Calu3 (cell line): Measurements from ENCODE around the gene NCKAP5. TPM values are rescaled to one million over a fixed set of nuclear protein-coding genes. Genes with fewer than 3 reads are reported as not detected.

Experiments used
- BruUV-seq: library from RNA; stranded (reverse); fragments of 400-500 nt; replicated peaks from 2 replicates; lab custom pipeline; 2021; lab: Mats Ljungman, UMichigan
- CTCF ChIA-PET: fragments of 300-600 bp; sonication (Branson Sonifier 250); formaldehyde crosslinking; loops from one replicate; lab custom pipeline; 2022; ENCODE audit warnings: antibody characterized with exemption; lab: Charles Lee
- DNase-seq: peaks from one replicate; pipeline ENCODE4 v3.0.0; 2022
- H3K27ac Mint-ChIP-seq: one replicate; pipeline ENCODE4 v1.8.0; 2022; ENCODE audit warnings: mixed read lengths; ENCODE audit not compliant: unreplicated experiment
- H3K27me3 Mint-ChIP-seq: one replicate; pipeline ENCODE4 v1.8.0; 2022; ENCODE audit warnings: mixed read lengths; ENCODE audit not compliant: unreplicated experiment
- H3K36me3 Mint-ChIP-seq: one replicate; pipeline ENCODE4 v1.8.0; 2022; ENCODE audit warnings: mild to moderate bottlenecking, moderate library complexity, mixed read lengths; ENCODE audit not compliant: insufficient read depth, unreplicated experiment
- H3K4me1 Mint-ChIP-seq: one replicate; pipeline ENCODE4 v1.8.0; 2022; ENCODE audit warnings: mild to moderate bottlenecking, low read depth, mixed read lengths; ENCODE audit not compliant: unreplicated experiment
- H3K4me3 Mint-ChIP-seq: one replicate; pipeline ENCODE4 v1.8.0; 2022; ENCODE audit warnings: mild to moderate bottlenecking, low read depth, moderate library complexity, mixed read lengths; ENCODE audit not compliant: unreplicated experiment
- H3K9me3 Mint-ChIP-seq: one replicate; pipeline ENCODE4 v1.8.0; 2022; ENCODE audit warnings: low read depth, mixed read lengths; ENCODE audit not compliant: unreplicated experiment
- intact Hi-C: fragments of 100-400 bp; cut with micrococcal nuclease; formaldehyde crosslinking; loops from one replicate; pipeline ENCODE4 v1.10.0; 2022; ENCODE audit not compliant: unreplicated experiment
- total RNA-seq: library from RNA; stranded (reverse); gene quantifications from 2 replicates; pipeline ENCODE4 v1.2.3, GENCODE V29; 2022
- TF ChIP-seq, protein P1 (sequence below): fragments of 200-600 bp; IDR thresholded peaks from one replicate; pipeline ENCODE4 v1.8.0; 2022; ENCODE audit warnings: antibody characterized with exemption; ENCODE audit not compliant: unreplicated experiment

NCKAP5 gene
- total RNA-seq, 1 experiment from 2014 or later = 2.2 TPM

DNA sequence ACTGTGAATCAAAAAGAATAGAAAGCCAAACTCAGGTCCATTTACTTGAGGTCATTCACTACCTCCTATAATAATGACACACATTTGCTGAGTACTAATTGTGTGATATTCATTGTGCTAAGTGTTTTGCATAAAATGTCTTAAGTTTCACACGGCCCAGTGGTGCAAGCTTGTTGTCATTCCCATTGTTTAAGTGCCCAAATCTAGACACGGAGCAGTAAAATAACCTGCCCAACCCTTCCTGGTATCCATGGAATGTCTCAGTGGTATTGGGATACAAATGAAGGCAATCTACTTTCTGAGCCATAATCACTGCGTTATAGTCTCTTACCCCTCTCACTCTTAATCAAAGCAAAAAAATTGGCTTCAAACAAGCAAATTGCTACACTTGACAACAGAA, 233.3 kb downstream of the NCKAP5 start:
- BruUV-seq = no TSS peak
- Mint-ChIP-seq H3K4me1 (peaks cover 10% of the 10 kb centered on the region), H3K4me3 (no peak overlapping the region), H3K27ac (no peak overlapping the region), H3K9me3 (no peaks in the 10 kb centered on the region), H3K27me3 (no peaks in the 10 kb centered on the region), H3K36me3 (no peaks in the 10 kb centered on the region)
- no peak for DNase-seq
- TF ChIP-seq, protein P1, sequence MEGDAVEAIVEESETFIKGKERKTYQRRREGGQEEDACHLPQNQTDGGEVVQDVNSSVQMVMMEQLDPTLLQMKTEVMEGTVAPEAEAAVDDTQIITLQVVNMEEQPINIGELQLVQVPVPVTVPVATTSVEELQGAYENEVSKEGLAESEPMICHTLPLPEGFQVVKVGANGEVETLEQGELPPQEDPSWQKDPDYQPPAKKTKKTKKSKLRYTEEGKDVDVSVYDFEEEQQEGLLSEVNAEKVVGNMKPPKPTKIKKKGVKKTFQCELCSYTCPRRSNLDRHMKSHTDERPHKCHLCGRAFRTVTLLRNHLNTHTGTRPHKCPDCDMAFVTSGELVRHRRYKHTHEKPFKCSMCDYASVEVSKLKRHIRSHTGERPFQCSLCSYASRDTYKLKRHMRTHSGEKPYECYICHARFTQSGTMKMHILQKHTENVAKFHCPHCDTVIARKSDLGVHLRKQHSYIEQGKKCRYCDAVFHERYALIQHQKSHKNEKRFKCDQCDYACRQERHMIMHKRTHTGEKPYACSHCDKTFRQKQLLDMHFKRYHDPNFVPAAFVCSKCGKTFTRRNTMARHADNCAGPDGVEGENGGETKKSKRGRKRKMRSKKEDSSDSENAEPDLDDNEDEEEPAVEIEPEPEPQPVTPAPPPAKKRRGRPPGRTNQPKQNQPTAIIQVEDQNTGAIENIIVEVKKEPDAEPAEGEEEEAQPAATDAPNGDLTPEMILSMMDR = no peak
- intact Hi-C loops = no loop called here
- CTCF ChIA-PET = no interaction called here

DNA sequence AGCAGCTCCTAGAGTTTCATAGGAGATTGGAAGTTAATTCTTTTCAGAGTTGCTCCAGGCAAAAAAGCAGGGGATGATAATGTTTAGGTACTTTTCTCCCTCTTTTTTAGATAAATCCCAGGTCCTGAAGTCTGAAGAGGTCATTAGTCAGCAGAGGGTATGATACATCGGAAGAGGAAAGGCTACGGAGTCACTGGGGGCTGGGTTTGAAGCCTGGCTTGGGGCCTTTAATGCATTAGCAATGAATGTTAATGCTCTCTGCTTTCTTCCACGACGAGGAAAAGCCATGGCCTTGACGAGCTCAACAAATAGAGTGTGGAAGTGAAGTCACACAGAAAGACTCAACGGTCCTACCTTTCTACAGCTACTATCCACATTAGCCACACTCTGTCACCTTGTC, 235.1 kb downstream of the NCKAP5 start:
- CTCF ChIA-PET = no interaction called here
- no TSS peak for BruUV-seq
- Mint-ChIP-seq H3K4me3 (no peak overlapping the region), H3K27ac (no peak overlapping the region), H3K36me3 (no peaks in the 10 kb centered on the region), H3K27me3 (no peaks in the 10 kb centered on the region), H3K4me1 (peaks cover 10% of the 10 kb centered on the region), H3K9me3 (no peaks in the 10 kb centered on the region)
- intact Hi-C loops = no loop called here
- TF ChIP-seq, protein P1 = no peak
- no peak for DNase-seq

DNA sequence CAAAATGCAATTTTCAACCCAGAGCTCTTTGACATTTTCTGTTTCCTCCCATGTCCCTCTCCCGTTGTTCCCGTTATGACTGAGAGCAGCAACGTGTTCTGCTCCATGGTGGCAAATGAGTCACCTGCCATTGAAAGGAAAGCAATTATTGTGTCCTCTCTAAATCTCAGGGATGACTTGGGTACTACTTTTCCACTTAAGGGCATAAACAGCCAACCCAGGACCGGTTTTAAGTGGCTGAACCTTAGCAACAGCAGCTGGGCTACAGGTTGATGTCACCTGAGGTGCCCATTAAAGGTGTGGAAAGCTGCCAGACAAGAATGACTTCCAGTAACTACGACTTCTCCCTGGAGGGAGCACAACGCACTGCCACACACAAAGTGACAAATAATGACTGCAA, 236.8 kb downstream of the NCKAP5 start:
- BruUV-seq = no TSS peak
- Mint-ChIP-seq H3K4me1 (peaks cover 15% of the 10 kb centered on the region), H3K9me3 (no peaks in the 10 kb centered on the region), H3K4me3 (no peak overlapping the region), H3K36me3 (no peaks in the 10 kb centered on the region), H3K27me3 (no peaks in the 10 kb centered on the region), H3K27ac (no peak overlapping the region)
- intact Hi-C loops = no loop called here
- DNase-seq = no peak
- CTCF ChIA-PET = interaction anchor here (1.4 kb wide), 1 partner anchor 20 kb away, joined by 3 read pairs; no protein-coding TSS in a partner anchor
- TF ChIP-seq, protein P1 = no peak

DNA sequence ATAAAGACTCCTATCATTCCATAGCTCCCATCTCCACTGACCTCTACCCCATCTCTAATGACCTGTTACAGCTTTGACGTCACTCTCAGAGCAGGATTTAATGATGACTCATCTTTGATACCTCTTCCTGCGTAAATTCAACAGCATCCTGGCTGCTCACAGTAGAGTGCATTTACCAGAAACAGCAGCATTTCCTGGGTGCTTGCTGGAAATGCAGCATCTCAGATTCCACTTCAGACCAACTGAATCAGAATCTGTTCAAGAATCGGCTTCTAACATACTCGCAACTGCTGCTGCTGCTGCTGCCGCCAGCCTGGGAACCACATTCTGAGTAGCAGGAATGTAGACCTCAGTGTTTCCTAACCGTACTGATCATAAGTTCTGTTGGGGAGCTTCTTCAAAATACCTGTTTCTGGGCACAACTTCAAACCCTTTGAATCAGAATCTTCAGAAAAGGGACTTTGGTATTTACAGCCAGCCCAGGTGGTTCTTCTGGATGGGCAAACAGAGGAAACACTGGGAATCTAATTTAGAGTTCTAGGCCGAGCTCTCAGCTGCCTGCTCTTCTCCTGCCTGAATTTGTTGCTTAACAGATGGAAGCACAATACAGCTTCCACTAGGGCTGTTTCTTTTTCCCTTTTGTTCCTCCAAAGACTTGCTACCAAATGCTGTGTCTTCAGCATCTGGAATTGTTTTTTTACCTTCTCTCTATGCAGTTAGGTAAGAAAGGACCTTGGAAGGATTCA, 241.4 kb downstream of the NCKAP5 start:
- H3K4me1 Mint-ChIP-seq = peaks cover 18% of the 10 kb centered on the region
- intact Hi-C loops = no loop called here
- no TSS peak for BruUV-seq
- TF ChIP-seq, protein P1 = no peak
- CTCF ChIA-PET = no interaction called here
- H3K27me3 Mint-ChIP-seq = no peaks in the 10 kb centered on the region
- no peaks in the 10 kb centered on the region for H3K9me3 Mint-ChIP-seq
- DNase-seq = no peak
- no peak overlapping the region for H3K4me3 Mint-ChIP-seq
- H3K27ac Mint-ChIP-seq = no peak overlapping the region
- no peaks in the 10 kb centered on the region for H3K36me3 Mint-ChIP-seq
